Fibroblast of lung (primary cell): Measurements from ENCODE around the gene TVP23C. TPM values are rescaled to one million over a fixed set of nuclear protein-coding genes. Genes with fewer than 3 reads are reported as not detected.

Experiments used
- DNase-seq, 2 donors: peaks; one replicate each; pipeline versions ENCODE4 v3.0.0 to v3.0.0-alpha.2; 2010; ENCODE audit warnings: low read depth in 2 of 2
- H2AFZ ChIP-seq: 2 replicates; pipeline ENCODE4 v1.5.1; 2012; ENCODE audit warnings: low read length, control low read depth, inconsistent platforms
- H3K27ac ChIP-seq: 2 replicates; pipeline ENCODE4 v1.5.1; 2011; ENCODE audit warnings: low read length, control low read depth; ENCODE audit not compliant: insufficient read depth
- H3K27me3 ChIP-seq: 2 replicates; pipeline ENCODE4 v1.5.1; 2011; ENCODE audit warnings: mild to moderate bottlenecking, low read length; ENCODE audit not compliant: control insufficient read depth, insufficient read depth
- H3K36me3 ChIP-seq: 2 replicates; pipeline ENCODE4 v1.5.1; 2011; ENCODE audit warnings: low read length; ENCODE audit not compliant: control insufficient read depth, insufficient read depth
- H3K4me1 ChIP-seq: 2 replicates; pipeline ENCODE4 v1.5.1; 2011; ENCODE audit warnings: low read length; ENCODE audit not compliant: control insufficient read depth, insufficient read depth; ENCODE audit errors: extremely low read depth
- H3K4me2 ChIP-seq: 2 replicates; pipeline ENCODE4 v1.5.1; 2011; ENCODE audit warnings: low read length, control low read depth; ENCODE audit not compliant: insufficient read depth; ENCODE audit errors: extremely low read depth
- H3K4me3 ChIP-seq, 4 experiments: fragments of 200-600 bp in 1 of 4; sonication (generic) in 1 of 4; replicated peaks in 1 of 4; 2 replicates each; pipeline ENCODE4 v1.5.1; 2011 to 2016; ENCODE audit warnings: low read length in 4 of 4, low read depth in 3 of 4, mild to moderate bottlenecking in 3 of 4, control low read depth in 2 of 4, inconsistent platforms in 1 of 4, mixed read lengths in 1 of 4; ENCODE audit not compliant: insufficient read depth in 1 of 4; ENCODE audit errors: control extremely low read depth in 1 of 4
- H3K79me2 ChIP-seq: 2 replicates; pipeline ENCODE4 v1.5.1; 2012; ENCODE audit warnings: mild to moderate bottlenecking, low read length, inconsistent platforms; ENCODE audit not compliant: control insufficient read depth, insufficient read depth
- H3K9ac ChIP-seq: 2 replicates; pipeline ENCODE4 v1.5.1; 2011; ENCODE audit warnings: mild to moderate bottlenecking, low read length, control low read depth; ENCODE audit not compliant: insufficient read depth
- H3K9me3 ChIP-seq: 2 replicates; pipeline ENCODE4 v1.5.1; 2012; ENCODE audit warnings: low read depth, low read length; ENCODE audit not compliant: control insufficient read depth, insufficient read depth
- H4K20me1 ChIP-seq: 2 replicates; pipeline ENCODE4 v1.5.1; 2011; ENCODE audit warnings: low read length; ENCODE audit not compliant: control insufficient read depth, insufficient read depth; ENCODE audit errors: extremely low read depth
- CTCF ChIP-seq, 2 donors: IDR thresholded peaks in 1 of 2; conservative IDR thresholded peaks in 1 of 2; 1 replicate in 1 of 2; 2 replicates in 1 of 2; pipeline ENCODE4 v1.5.1; 2011 to 2012; ENCODE audit warnings: low read length in 2 of 2, control low read depth in 1 of 2, inconsistent platforms in 1 of 2, low read depth in 1 of 2, mild to moderate bottlenecking in 1 of 2
- EZH2 ChIP-seq: IDR thresholded peaks from 2 replicates; pipeline ENCODE4 v1.5.1; 2012; ENCODE audit warnings: low read length, control low read depth, mild to moderate bottlenecking; ENCODE audit errors: missing control alignments
- polyA plus RNA-seq, 2 donors: library from polyadenylated mRNA; depleted of rRNA in 1 of 2; stranded (reverse) in 1 of 2; unstranded in 1 of 2; fragments of >200 nt; gene quantifications; 2 replicates each; pipeline ENCODE4 v1.2.1, GENCODE V29; 2011 to 2012; ENCODE audit warnings: missing spikeins in 1 of 2
- total RNA-seq: library from RNA; depleted of rRNA; stranded (reverse); fragments of >200 nt; gene quantifications from 2 replicates; pipeline ENCODE4 v1.2.1, GENCODE V29; 2014

TVP23C gene
- total and polyA plus RNA-seq, 2 donors (not counting 1 experiment from before 2014, with no cell fraction given), result 7.0 to 25.1 TPM

- Histone ChIP-seq H3K4me1 (peaks cover 5% of the 10 kb centered on the region), H3K36me3 (no peaks in the 10 kb centered on the region), H2AFZ (no peak overlapping the region), H4K20me1 (no peaks in the 10 kb centered on the region), H3K4me3 (no peak overlapping the region), H3K27ac (no peak overlapping the region), H3K79me2 (no peaks in the 10 kb centered on the region), H3K4me2 (no peak overlapping the region), H3K27me3 (no peaks in the 10 kb centered on the region), H3K9ac (no peak overlapping the region), H3K9me3 (no peaks in the 10 kb centered on the region)
- no peak for DNase-seq
- TF ChIP-seq EZH2, result no peak
- no peak for TF ChIP-seq CTCF (conservative IDR thresholded peaks at IDR 0.05 in 1 of 2, IDR thresholded peaks at IDR 0.05 in 1 of 2; ENCODE audit: low read depth in 1 of 2, low read length in 2 of 2)
Measured at GRCh38 chr17:15481481-15481880, 81.8 kb downstream of the TVP23C start.

DNA sequence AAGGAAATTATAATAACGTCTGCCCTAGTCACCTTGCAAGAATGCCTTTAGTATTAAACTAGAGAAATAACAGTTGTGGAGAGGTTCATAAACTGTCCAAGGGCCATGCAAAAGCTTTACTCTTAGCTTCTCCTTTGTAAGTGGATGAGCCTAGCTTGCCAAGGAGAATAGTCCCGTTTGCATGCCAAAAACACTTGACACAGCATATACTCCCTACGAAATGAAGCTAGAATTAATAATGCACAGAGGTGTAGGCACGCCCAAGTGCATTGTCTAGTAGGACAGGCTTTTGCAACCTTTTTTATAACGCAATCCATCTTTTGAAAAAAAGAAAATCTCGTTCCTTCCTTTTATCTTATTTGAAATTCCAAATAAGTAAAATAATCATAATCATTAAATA lies 83.1 kb downstream of the TVP23C start:
- no peaks in the 10 kb centered on the region for H3K79me2 ChIP-seq
- no peaks in the 10 kb centered on the region for H3K27me3 ChIP-seq
- H3K4me3 ChIP-seq, result no peak overlapping the region
- no peak for DNase-seq
- TF ChIP-seq CTCF (conservative IDR thresholded peaks at IDR 0.05 in 1 of 2, IDR thresholded peaks at IDR 0.05 in 1 of 2; ENCODE audit: low read depth in 1 of 2, low read length in 2 of 2), result no peak
- no peak for TF ChIP-seq EZH2
- no peaks in the 10 kb centered on the region for H4K20me1 ChIP-seq
- no peak overlapping the region for H2AFZ ChIP-seq
- H3K27ac ChIP-seq, result no peak overlapping the region
- H3K9ac ChIP-seq, result no peak overlapping the region
- peaks cover 6% of the 10 kb centered on the region for H3K4me1 ChIP-seq
- no peaks in the 10 kb centered on the region for H3K9me3 ChIP-seq
- H3K4me2 ChIP-seq, result no peak overlapping the region
- H3K36me3 ChIP-seq, result no peaks in the 10 kb centered on the region

- H3K27ac ChIP-seq, result no peak overlapping the region
- TF ChIP-seq CTCF (conservative IDR thresholded peaks at IDR 0.05 in 1 of 2, IDR thresholded peaks at IDR 0.05 in 1 of 2; ENCODE audit: low read depth in 1 of 2, low read length in 2 of 2) (no peak), EZH2 (no peak)
- no peaks in the 10 kb centered on the region for H3K36me3 ChIP-seq
- no peak overlapping the region for H2AFZ ChIP-seq
- H3K79me2 ChIP-seq, result no peaks in the 10 kb centered on the region
- H3K4me2 ChIP-seq, result no peak overlapping the region
- no peaks in the 10 kb centered on the region for H3K27me3 ChIP-seq
- H4K20me1 ChIP-seq, result no peaks in the 10 kb centered on the region
- H3K9me3 ChIP-seq, result no peaks in the 10 kb centered on the region
- H3K9ac ChIP-seq, result no peak overlapping the region
- DNase-seq, result peak; percentile 45 to 71
- peaks cover 6% of the 10 kb centered on the region for H3K4me1 ChIP-seq
- no peak overlapping the region for H3K4me3 ChIP-seq
Measured at GRCh38 chr17:15479703-15480102, 83.6 kb downstream of the TVP23C start.
